HEK293T (cell line): Measurements from ENCODE around the gene WDR90.
A peak's percentile ranks its signal among the peaks of the same experiment; 100 is the strongest.

ENCODE experiments used
- CTCF ChIA-PET: fragments of 350-600 bp; formaldehyde crosslinking; extraction: SDS; loops from one replicate; lab custom pipeline; 2021; ENCODE audit warnings: antibody characterized with exemption, inconsistent platforms; lab: Yijun Ruan, JAX
- POLR2A ChIA-PET: fragments of 350-600 bp; formaldehyde crosslinking; extraction: SDS; loops from one replicate; lab custom pipeline; 2020; ENCODE audit warnings: antibody characterized with exemption, inconsistent platforms; lab: Yijun Ruan, JAX
- DNase-seq: peaks from one replicate; pipeline ENCODE4 v3.0.0; 2012; ENCODE audit warnings: mixed read lengths; ENCODE audit errors: extremely low spot score
- ARNT ChIP-seq: fragments of 450-650 bp; IDR thresholded peaks from 2 replicates; pipeline ENCODE4 v1.6.1; 2017; ENCODE audit warnings: mild to moderate bottlenecking
- BHLHE40 ChIP-seq: fragments of 450-650 bp; IDR thresholded peaks from 2 replicates; pipeline ENCODE4 v1.6.1; 2016; ENCODE audit warnings: mild to moderate bottlenecking, moderate library complexity, borderline replicate concordance
- CTBP1 ChIP-seq: fragments of 450-650 bp; IDR thresholded peaks from 2 replicates; pipeline ENCODE4 v1.6.1; 2016; ENCODE audit warnings: borderline replicate concordance
- ELF4 ChIP-seq: fragments of 450-650 bp; IDR thresholded peaks from 2 replicates; pipeline ENCODE4 v1.6.1; 2017; ENCODE audit warnings: antibody characterized with exemption
- FOXA1 ChIP-seq: fragments of 450-650 bp; IDR thresholded peaks from 2 replicates; pipeline ENCODE4 v1.6.1; 2016; ENCODE audit warnings: mild to moderate bottlenecking
- FOXK2 ChIP-seq: fragments of 450-650 bp; IDR thresholded peaks from 2 replicates; pipeline ENCODE4 v1.6.1; 2016; ENCODE audit warnings: mild to moderate bottlenecking
- FOXM1 ChIP-seq: fragments of 450-650 bp; IDR thresholded peaks from 2 replicates; pipeline ENCODE4 v1.6.1; 2017; ENCODE audit warnings: mild to moderate bottlenecking, borderline replicate concordance
- HDGF ChIP-seq: fragments of 450-650 bp; IDR thresholded peaks from 2 replicates; pipeline ENCODE4 v1.6.1; 2017; ENCODE audit warnings: antibody characterized with exemption, borderline replicate concordance
- L3MBTL2 ChIP-seq: fragments of 450-650 bp; conservative IDR thresholded peaks from 2 replicates; pipeline ENCODE4 v1.6.1; 2016; ENCODE audit warnings: mild to moderate bottlenecking
- LEF1 ChIP-seq: fragments of 450-650 bp; IDR thresholded peaks from 2 replicates; pipeline ENCODE4 v1.6.1; 2017; ENCODE audit warnings: mild to moderate bottlenecking, borderline replicate concordance
- NFRKB ChIP-seq: fragments of 450-650 bp; IDR thresholded peaks from 2 replicates; pipeline ENCODE4 v1.6.1; 2016; ENCODE audit warnings: mild to moderate bottlenecking, moderate library complexity
- SP1 ChIP-seq: fragments of 450-650 bp; IDR thresholded peaks from 2 replicates; pipeline ENCODE4 v1.6.1; 2017
- SUZ12 ChIP-seq: fragments of 450-650 bp; IDR thresholded peaks from 2 replicates; pipeline ENCODE4 v1.6.1; 2016; ENCODE audit warnings: mild to moderate bottlenecking
- TARDBP ChIP-seq: fragments of 450-650 bp; IDR thresholded peaks from 2 replicates; pipeline ENCODE4 v1.6.1; 2016
- ZNF384 ChIP-seq: fragments of 450-650 bp; IDR thresholded peaks from 2 replicates; pipeline ENCODE4 v1.6.1; 2016
- TF ChIP-seq, protein P1 (sequence below): fragments of 450-650 bp; IDR thresholded peaks from 2 replicates; pipeline ENCODE4 v1.6.1; 2016

Gene WDR90

GRCh38 chr16:646679-647172 lies 2.4 kb upstream of the WDR90 start:
- ChIA-PET CTCF (no interaction called here), POLR2A (interaction anchor here (2.0 kb wide), 1 partner anchor 10 kb away, joined by 21 read pairs; the partner anchor contains the start of gene METTL26)
- TF ChIP-seq L3MBTL2, result no peak
- no peak for TF ChIP-seq FOXM1
- no peak for TF ChIP-seq ARNT
- no peak for TF ChIP-seq BHLHE40
- TF ChIP-seq TARDBP, result no peak
- TF ChIP-seq FOXA1, result no peak
- TF ChIP-seq LEF1, result no peak
- no peak for TF ChIP-seq CTBP1
- TF ChIP-seq, protein P1, sequence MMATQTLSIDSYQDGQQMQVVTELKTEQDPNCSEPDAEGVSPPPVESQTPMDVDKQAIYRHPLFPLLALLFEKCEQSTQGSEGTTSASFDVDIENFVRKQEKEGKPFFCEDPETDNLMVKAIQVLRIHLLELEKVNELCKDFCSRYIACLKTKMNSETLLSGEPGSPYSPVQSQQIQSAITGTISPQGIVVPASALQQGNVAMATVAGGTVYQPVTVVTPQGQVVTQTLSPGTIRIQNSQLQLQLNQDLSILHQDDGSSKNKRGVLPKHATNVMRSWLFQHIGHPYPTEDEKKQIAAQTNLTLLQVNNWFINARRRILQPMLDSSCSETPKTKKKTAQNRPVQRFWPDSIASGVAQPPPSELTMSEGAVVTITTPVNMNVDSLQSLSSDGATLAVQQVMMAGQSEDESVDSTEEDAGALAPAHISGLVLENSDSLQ, result no peak
- DNase-seq, result no peak

DNA sequence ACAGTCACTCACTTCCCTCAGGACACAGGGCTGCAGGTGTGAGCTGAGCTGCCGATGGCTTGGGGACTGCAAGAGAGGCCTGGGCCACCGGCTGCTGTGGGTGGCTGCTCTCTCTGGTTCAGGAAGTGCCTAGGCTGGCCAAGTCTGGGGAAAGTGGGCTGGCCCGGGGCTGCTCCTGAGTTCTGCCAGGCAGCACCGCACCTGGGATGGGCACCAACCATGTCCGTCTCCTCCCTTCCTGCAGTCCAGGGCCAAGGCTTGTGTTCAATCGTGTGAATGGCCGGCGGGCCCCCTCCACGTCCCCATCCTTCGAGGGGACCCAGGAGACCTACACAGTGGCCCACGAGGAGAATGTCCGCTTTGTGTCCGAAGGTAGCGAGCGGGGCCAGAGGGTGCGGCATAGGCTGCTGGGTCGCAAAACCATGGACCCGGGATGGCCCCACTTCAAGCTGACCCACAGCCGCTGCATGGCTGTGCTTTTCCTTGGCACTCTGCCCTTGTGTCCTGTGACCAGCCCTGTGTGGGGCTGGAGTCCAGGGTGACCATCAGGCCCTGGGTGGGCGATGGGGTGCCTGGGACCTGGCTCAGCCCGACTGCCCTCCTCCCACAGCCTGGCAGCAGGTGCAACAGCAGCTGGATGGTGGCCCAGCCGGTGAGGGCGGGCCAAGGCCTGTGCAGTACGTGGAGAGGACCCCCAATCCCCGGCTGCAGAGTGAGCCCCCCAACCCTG lies 1.8 kb upstream of the WDR90 start:
- DNase-seq, result no peak
- TF ChIP-seq SP1 (no peak), ELF4 (no peak), CTBP1 (no peak), L3MBTL2 (no peak), BHLHE40 (no peak), FOXA1 (no peak), FOXK2 (no peak), FOXM1 (no peak), NFRKB (no peak), LEF1 (no peak), TARDBP (no peak), ARNT (no peak), HDGF (no peak), SUZ12 (no peak), ZNF384 (no peak)
- TF ChIP-seq, protein P1, result no peak
- POLR2A ChIA-PET, result interaction anchor here (1.0 to 2.0 kb wide), 5 partner anchors 9 to 78 kb away, joined by 3 to 21 read pairs (median 4); partner anchors contain the start of gene METTL26
- CTCF ChIA-PET, result interaction anchor here (1.1 to 1.7 kb wide), 2 partner anchors 29 to 69 kb away, joined by 3 to 4 read pairs; no protein-coding TSS in a partner anchor

GRCh38 chr16:648071-648780 lies 939 bp upstream of the WDR90 start:
- ChIA-PET POLR2A (interaction anchor here (0.7 to 2.0 kb wide), 8 partner anchors 9 to 79 kb away, joined by 3 to 21 read pairs (median 4); partner anchors contain the start of genes METTL26, RHOT2 and STUB1), CTCF (interaction anchor here (0.6 to 1.7 kb wide), 3 partner anchors 28 to 68 kb away, joined by 3 to 4 read pairs (median 4); no protein-coding TSS in a partner anchor)
- TF ChIP-seq LEF1 (no peak), HDGF (no peak), ZNF384 (no peak), FOXM1 (no peak), L3MBTL2 (no peak)
- DNase-seq, result peak; percentile 59

DNA sequence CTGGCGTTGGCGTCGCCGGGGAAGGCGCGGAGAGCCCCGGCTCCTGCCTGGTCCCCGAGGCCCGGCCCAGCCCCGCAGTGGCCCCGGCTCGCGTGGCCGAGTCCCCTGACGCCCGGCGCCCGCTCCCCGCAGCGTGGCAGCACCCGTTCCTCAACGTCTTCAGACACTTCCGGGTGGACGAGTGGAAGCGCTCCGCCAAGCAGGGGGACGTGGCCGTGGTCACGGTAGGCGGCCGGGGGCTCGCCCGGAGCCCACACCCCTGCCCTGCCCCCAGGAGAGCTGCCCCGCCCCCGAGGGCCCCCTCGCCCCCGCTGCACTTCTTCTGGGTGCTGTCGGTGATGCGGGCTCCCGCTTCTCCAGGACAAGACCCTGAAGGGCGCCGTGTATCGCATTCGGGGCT lies 466 bp downstream of the WDR90 start:
- ChIA-PET CTCF (interaction anchor here (1.0 kb wide), 1 partner anchor 59 kb away, joined by 3 read pairs; no protein-coding TSS in a partner anchor), POLR2A (interaction anchor here (0.8 to 2.5 kb wide), 11 partner anchors 11 to 139 kb away, joined by 3 to 12 read pairs (median 3); partner anchors contain the start of genes CHTF18, METTL26, RHOT2 and RPUSD1)
- DNase-seq, result no peak

More for the DNA sequence above, 466 bp downstream of the WDR90 start:
- TF ChIP-seq FOXA1 (no peak), FOXM1 (no peak), SP1 (no peak), ARNT (no peak), L3MBTL2 (no peak), NFRKB (no peak), FOXK2 (no peak), ELF4 (no peak), SUZ12 (no peak), ZNF384 (no peak), HDGF (no peak), BHLHE40 (no peak), TARDBP (no peak), LEF1 (no peak), CTBP1 (no peak)
- TF ChIP-seq, protein P1, result no peak
